K562 (cell line): ENCODE results near the gene KCNJ14. TPM values are rescaled to one million over a fixed set of nuclear protein-coding genes. Genes with fewer than 3 reads are reported as not detected.

Source experiments
- CBX8 ChIP-seq: fragments of 200-600 bp; sonication (generic); IDR thresholded peaks from 2 replicates; pipeline ENCODE4 v1.6.1; 2012; ENCODE audit warnings: borderline replicate concordance, mixed run types, low read depth, mild to moderate bottlenecking, moderate library complexity, mixed read lengths, low read length, control low read depth, inconsistent platforms; ENCODE audit not compliant: poor library complexity, severe bottlenecking; ENCODE audit errors: extremely low read depth
- CREM ChIP-seq: IDR thresholded peaks from 2 replicates; pipeline ENCODE4 v1.6.1; 2014; ENCODE audit warnings: antibody characterized with exemption, low read depth
- E2F4 ChIP-seq: sonication (generic); formaldehyde crosslinking; IDR thresholded peaks from 2 replicates; pipeline ENCODE4 v1.8.0; 2022; ENCODE audit warnings: mild to moderate bottlenecking, low read depth, missing genetic modification reagents
- E2F6 ChIP-seq, 2 experiments: IDR thresholded peaks; 2 replicates each; pipeline ENCODE4 v1.6.1; 2011; ENCODE audit warnings: borderline replicate concordance in 1 of 2, control low read depth in 1 of 2, low read depth in 1 of 2, low read length in 1 of 2, mild to moderate bottlenecking in 1 of 2, mixed read lengths in 1 of 2, moderate library complexity in 1 of 2; ENCODE audit not compliant: insufficient read depth in 1 of 2, insufficient read length in 1 of 2, poor library complexity in 1 of 2, severe bottlenecking in 1 of 2; ENCODE audit errors: extremely low read depth in 1 of 2
- ELF2 ChIP-seq: fragments of 250-450 bp; sonication (Bioruptor Pico); IDR thresholded peaks from 2 replicates; pipeline ENCODE4 v1.5.0; 2021; ENCODE audit warnings: mild to moderate bottlenecking
- FOXM1 ChIP-seq, 2 experiments: fragments of 450-650 bp in 1 of 2; sonication (generic) in 1 of 2; formaldehyde crosslinking in 1 of 2; IDR thresholded peaks; 2 replicates each; pipeline versions ENCODE4 v1.6.1 to v1.9.0; 2017 to 2022; ENCODE audit warnings: low read depth in 2 of 2, mild to moderate bottlenecking in 2 of 2, missing genetic modification reagents in 1 of 2, moderate library complexity in 1 of 2
- GTF2E2 ChIP-seq: fragments of 200-800 bp; sonication (Bioruptor generic); IDR thresholded peaks from 2 replicates; pipeline ENCODE4 v1.6.1; 2016; ENCODE audit warnings: missing genetic modification characterization, missing compliant biosample characterization
- HDGF ChIP-seq: fragments of 450-650 bp; IDR thresholded peaks from 2 replicates; pipeline ENCODE4 v1.6.1; 2016
- HNRNPL ChIP-seq: fragments of 200-400 bp; formaldehyde crosslinking; IDR thresholded peaks from 2 replicates; pipeline ENCODE4 v1.6.1; 2017; ENCODE audit warnings: low read depth, mild to moderate bottlenecking, low read length
- MED1 ChIP-seq: sonication (generic); formaldehyde crosslinking; IDR thresholded peaks from 2 replicates; pipeline ENCODE4 v1.8.1; 2023; ENCODE audit warnings: missing genetic modification reagents, borderline replicate concordance
- MLLT1 ChIP-seq, 2 experiments: fragments of 450-650 bp; IDR thresholded peaks; 2 replicates each; pipeline ENCODE4 v1.6.1; 2016
- NFE2L1 ChIP-seq: fragments of 450-650 bp; IDR thresholded peaks from 2 replicates; pipeline ENCODE4 v1.6.1; 2016; ENCODE audit warnings: missing genetic modification characterization, low read depth, mild to moderate bottlenecking, missing compliant biosample characterization, moderate library complexity, borderline replicate concordance
- PTBP1 ChIP-seq: fragments of 200-400 bp; formaldehyde crosslinking; IDR thresholded peaks from 2 replicates; pipeline ENCODE4 v1.6.1; 2017; ENCODE audit warnings: low read depth, low read length
- SFPQ ChIP-seq: fragments of 200-400 bp; formaldehyde crosslinking; IDR thresholded peaks from 2 replicates; pipeline ENCODE4 v1.6.1; 2017; ENCODE audit warnings: mild to moderate bottlenecking, low read depth, low read length, moderate library complexity
- SMARCC2 ChIP-seq: fragments of 450-650 bp; IDR thresholded peaks from 2 replicates; pipeline ENCODE4 v1.6.1; 2017; ENCODE audit warnings: antibody characterized with exemption, moderate library complexity, mild to moderate bottlenecking, low read depth
- TBP ChIP-seq: optimal IDR thresholded peaks from 2 replicates; pipeline ENCODE3; 2011; ENCODE audit warnings: low read depth, low read length, improper control_type of control experiment
- VEZF1 ChIP-seq: fragments of 200-800 bp; sonication (Bioruptor generic); IDR thresholded peaks from 2 replicates; pipeline ENCODE4 v1.6.1; 2017; ENCODE audit warnings: missing genetic modification characterization, missing compliant biosample characterization
- ZNF253 ChIP-seq: fragments of 250-450 bp; sonication (Bioruptor Pico); conservative IDR thresholded peaks from 2 replicates; pipeline ENCODE4 v1.6.1; 2021; ENCODE audit warnings: mild to moderate bottlenecking
- ZSCAN29 ChIP-seq: fragments of 450-650 bp; IDR thresholded peaks from 2 replicates; pipeline ENCODE4 v1.6.1; 2017
- polyA plus RNA-seq, 8 experiments: library from polyadenylated mRNA; depleted of rRNA in 4 of 8; stranded (reverse) in 5 of 8; unstranded in 3 of 8; fragments of >200 nt; fragmentation: Nextera tagmentation in 2 of 8; fragmentation: Illumina TruSeq in 1 of 8; extraction: Ambion mirVana in 2 of 8; extraction: Trizol in 1 of 8; gene quantifications; 2 replicates each; pipeline versions ENCODE4 v1.2.1 to v1.2.3, GENCODE V29; 2011 to 2014; ENCODE audit warnings: inconsistent platforms in 1 of 8, missing spikeins in 1 of 8
- total RNA-seq, 7 experiments: library from RNA; depleted of rRNA in 6 of 7; stranded (reverse); fragments of >200 nt in 6 of 7; fragmentation: Illumina TruSeq in 2 of 7; extraction: Trizol in 2 of 7; gene quantifications; 2 replicates each; pipeline versions ENCODE4 v1.2.1 to v1.2.3, GENCODE V29; 2011 to 2021; ENCODE audit warnings: low replicate concordance in 1 of 7

KCNJ14 gene
- total and polyA plus RNA-seq, 9 of the 15 experiments (the other 6 are each of a cell fraction or from before 2014, with no cell fraction given): 0.15 to 1.6 (median 0.49) TPM

- peak in 1 of 2 experiments; percentile 40 for TF ChIP-seq E2F6 (IDR thresholded peaks at IDR 0.05; ENCODE audit: borderline replicate concordance in 1 of 2, extremely low read depth in 1 of 2, insufficient read depth in 1 of 2, insufficient read length in 1 of 2, low read depth in 1 of 2, low read length in 1 of 2, poor library complexity in 1 of 2, severe bottlenecking in 1 of 2)
- no peak for TF ChIP-seq MED1 (CRISPR knock-in tag)
- no peak for TF ChIP-seq ELF2 (CRISPR knock-in tag)
- no peak for TF ChIP-seq GTF2E2
- TF ChIP-seq HNRNPL: no peak
- TF ChIP-seq SFPQ: no peak
- TF ChIP-seq ZSCAN29: no peak
- 0 out of 2 replicates have a peak, but pooled peaks have one; percentile 66 for TF ChIP-seq E2F4
- TF ChIP-seq TBP: peak; percentile 52
- no peak for TF ChIP-seq CBX8
- no peak for TF ChIP-seq ZNF253 (CRISPR knock-in tag)
- no peak for TF ChIP-seq SMARCC2
- TF ChIP-seq MLLT1 (IDR thresholded peaks at IDR 0.05): peak in 1 of 2 experiments; percentile 6; a peak in 1 of 4 replicates
- peak; percentile 99 for TF ChIP-seq HDGF
- no peak for TF ChIP-seq FOXM1 (IDR thresholded peaks at IDR 0.05; ENCODE audit: low read depth)
- no peak for TF ChIP-seq FOXM1 (CRISPR knock-in tag; IDR thresholded peaks at IDR 0.05; ENCODE audit: low read depth)
- TF ChIP-seq PTBP1: no peak
- TF ChIP-seq VEZF1 (CRISPR knock-in tag): peak; percentile 69
- peak; percentile 3 for TF ChIP-seq CREM
- TF ChIP-seq NFE2L1: no peak
Observed at GRCh38 chr19:48492925-48493717, 37.7 kb downstream of the KCNJ14 start (continued).
